HG02943 (cell line): ENCODE measurements around the gene DHX35.

ENCODE experiments used
- ATAC-seq: cut with Tn5 transposase; IDR thresholded peaks from one replicate; pipeline ENCODE4 v1.9.1; 2021; ENCODE audit warnings: mild to moderate bottlenecking, low read depth, moderate library complexity; ENCODE audit not compliant: unreplicated experiment

The DHX35 gene

DNA sequence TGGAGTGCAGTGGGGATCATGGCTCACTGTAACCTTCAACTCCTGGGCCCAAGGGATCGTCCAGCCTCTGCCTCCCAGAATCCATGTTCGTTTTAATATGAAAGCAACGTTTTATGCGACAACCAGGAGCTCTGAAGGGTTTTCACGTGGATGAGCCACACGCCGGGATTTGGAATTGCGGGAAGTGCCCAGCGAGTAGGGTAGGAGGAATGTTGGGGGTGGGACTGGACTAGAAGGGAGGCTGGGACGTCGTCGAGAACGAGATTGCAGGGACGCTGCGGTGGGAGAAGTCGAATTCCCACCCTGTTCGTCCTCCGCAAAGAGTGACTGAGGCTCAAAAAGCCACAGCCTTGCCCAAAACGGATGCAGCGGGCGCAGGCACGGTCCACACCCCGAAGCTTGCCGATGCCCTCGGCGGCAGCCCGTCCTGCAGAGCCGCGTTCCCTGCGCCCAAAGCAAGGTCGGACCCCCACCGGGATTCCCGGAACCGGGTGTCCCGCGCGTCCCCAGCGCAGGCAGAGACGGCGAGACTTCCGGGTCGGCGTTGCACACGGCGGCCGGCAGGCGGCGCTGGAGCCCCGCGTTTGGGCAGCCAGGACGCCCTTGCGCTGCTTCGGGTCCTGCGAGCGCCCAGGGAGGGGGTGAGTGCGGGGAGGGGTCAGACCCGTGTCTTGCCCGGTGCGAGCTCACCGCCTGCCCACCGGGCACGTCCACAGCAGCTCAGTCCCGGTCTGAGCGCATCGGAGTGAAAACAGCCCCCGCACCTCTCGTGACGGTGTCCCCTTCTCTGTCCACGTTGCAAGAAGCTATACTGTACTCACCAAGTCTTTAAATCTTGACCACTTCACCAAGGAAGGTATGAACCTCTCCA is 87.8 kb downstream of the DHX35 start:
- no peak for ATAC-seq

GRCh38 chr20:39050555-39050902 is 88.4 kb downstream of the DHX35 start:
- ATAC-seq = no peak

DNA sequence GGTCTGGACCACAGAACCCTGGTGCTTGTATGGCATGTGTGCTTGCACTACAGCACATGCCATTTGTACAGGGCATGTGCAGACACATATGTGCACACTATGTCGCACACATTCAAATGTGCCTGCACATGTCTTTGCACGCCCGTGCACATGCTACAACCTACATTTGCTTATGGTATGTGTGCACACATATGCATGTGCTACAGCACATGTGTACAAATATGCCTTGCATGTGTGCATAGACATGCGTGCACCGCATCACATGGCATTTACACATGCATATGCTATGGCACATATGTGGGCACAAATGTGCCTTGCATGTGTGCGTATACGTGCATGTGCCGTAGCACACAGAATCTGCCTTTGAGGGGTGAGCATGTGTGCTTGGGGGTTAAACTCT is 90.5 kb downstream of the DHX35 start:
- ATAC-seq = no peak

DNA sequence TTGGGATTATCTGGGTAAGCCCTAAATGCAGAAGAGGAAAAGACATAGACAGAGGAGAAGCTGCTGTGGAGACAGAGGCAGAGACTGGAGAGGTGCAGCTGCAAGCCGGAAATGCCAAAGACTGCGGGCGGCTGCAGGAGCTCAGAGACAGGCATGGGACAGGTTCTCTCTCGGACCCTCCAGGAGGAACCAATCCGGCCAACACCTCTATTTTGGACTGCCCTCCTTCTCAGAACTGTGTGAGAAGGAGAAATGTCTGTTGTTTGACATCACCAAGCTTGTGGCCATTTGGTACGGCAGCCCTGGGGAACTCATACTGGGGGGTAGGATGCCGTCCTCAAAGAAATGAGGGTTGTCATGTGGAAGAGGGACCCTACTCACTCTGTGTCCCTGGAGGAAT is 95.0 kb downstream of the DHX35 start:
- ATAC-seq = no peak

DNA sequence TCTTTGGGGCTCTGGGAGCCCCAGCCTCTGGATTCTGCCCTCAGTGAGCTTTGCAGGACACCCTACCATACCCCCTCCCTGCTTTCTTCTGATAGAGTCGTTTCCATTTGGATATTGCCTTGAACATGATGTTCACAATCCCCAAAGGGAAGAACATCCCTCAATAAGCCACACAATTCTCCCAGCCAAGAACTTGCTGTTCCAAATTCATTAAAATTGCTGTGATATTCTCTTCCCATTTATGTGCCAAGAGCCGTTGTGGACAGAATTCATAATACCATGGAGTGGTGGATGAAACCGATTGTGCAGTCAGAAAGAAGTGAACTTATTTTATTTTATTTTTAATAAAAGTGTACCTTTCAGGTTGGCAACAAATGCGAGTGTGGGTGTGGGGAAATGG is 95.8 kb downstream of the DHX35 start:
- no peak for ATAC-seq

- no peak for ATAC-seq
These were observed 96.9 kb downstream of the DHX35 start for GRCh38 chr20:39059036-39059435.

DNA sequence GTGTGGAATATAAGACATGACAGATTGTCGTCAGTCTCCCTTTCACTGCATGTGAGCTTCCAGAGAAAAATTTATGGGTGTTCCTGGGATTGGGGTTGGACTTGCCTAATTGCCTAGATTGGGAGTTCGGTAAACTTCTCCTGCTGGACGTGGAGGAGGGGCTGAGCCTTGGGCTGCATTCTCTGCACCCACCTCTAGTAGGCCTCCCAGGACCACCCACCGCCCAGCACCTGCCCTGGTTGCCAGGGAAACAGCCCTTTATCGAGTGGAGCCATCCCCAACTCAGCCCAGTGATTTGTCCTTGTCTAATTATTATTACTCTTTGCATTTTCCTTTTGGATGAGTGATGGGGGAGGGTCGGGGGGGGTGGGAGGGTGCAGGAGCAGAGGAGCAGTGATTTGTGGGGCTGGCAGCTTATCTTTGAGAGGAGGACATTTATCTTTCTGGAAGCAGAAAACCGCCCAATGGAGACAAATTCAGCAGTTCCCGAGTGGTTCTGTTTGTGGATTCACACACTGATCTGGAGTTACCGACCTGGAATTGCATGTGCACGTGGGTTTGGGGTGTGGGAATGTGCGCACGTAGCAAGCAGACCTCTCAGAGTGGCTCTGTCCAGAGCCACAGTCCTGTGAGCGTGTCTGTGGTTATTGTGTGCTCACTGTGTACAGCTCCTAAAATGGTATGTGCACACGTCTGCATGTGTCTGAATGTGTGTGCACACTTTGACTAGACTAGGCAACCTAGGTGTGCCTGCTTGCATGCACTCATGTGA is 104.5 kb downstream of the DHX35 start:
- ATAC-seq = no peak

- ATAC-seq = no peak
These were observed 105.5 kb downstream of the DHX35 start for GRCh38 chr20:39067526-39068216.

GRCh38 chr20:39069976-39070375 is 107.8 kb downstream of the DHX35 start:
- no peak for ATAC-seq

DNA sequence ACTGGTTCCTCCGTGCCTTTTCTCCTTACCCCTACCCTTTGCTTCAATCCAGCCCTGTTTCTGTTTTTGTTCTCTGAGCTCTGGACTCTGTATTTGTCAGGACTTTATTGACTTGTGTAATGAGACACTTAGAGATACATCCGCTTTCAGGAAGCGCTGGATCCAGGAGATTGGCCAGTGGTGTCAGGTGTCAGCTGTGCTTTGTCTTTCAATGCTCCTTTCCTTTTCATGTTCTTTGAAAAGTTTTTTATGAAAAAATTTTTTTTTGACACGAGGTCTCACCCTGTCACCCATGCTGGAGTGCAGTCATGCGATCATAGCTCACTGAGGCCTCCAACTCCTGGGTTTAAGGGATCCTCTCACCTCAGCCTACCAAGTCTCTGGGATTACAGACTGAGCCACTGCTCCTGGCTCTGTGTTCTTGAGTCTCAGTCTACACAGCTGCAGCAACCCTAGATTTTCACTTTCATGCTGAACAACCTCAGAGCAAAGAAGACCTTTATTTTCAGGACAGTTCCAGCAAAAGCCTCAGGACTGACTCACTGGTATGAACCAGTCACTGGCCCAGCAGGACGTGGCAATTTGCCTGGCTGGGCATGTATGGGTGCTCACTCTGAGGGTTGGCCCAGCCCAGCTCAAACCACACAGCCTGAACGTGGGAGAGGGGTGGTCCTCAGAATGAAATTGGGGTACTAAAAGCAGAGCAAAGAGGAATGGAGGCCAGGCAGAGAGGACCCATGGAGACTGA is 108.5 kb downstream of the DHX35 start:
- ATAC-seq = no peak

GRCh38 chr20:39072132-39072531 is 110.0 kb downstream of the DHX35 start:
- no peak for ATAC-seq

- ATAC-seq = no peak
These were observed 110.5 kb downstream of the DHX35 start for GRCh38 chr20:39072653-39073052.

DNA sequence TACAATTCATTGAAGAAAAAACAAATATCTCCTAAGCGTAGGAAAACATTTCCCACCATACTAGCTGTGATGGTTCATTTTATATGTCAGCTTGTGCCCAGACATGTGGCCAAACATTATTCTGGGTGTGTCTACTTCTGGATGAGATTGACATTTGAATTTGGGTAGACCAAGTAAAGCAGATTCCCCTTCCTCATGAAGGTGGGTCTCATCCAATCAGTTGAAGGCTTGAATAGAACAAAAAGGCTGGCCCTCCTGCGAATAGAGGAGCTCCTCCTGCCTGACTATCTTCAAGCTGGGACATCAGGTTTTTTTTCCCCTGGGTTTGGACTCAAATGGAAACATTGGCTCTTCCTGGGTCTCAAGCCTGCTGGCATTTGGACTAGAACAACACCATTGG is 113.6 kb downstream of the DHX35 start:
- no peak for ATAC-seq

GRCh38 chr20:39076958-39077357 is 114.8 kb downstream of the DHX35 start:
- no peak for ATAC-seq

DNA sequence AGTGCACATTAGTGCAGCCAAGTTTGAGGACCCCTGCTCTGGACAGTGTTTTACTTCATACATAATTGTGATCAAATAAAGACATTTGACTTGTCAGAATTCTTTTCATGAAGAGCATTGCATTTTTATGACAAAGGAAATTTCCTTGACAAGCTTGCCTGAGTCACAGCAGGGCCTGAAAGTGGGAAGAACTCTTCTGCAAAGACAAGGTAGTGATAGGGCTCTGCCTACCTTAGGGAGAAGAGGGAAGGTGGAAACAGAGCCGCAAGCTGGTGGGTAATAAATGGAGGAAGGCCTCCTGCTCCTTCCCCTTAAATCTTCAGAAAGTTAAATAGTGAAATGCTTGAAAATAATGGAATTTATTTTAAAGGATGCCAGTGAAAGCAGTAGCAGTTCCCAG is 118.2 kb downstream of the DHX35 start:
- no peak for ATAC-seq

GRCh38 chr20:39081255-39081654 is 119.1 kb downstream of the DHX35 start:
- no peak for ATAC-seq

- ATAC-seq = no peak
These were observed 120.7 kb downstream of the DHX35 start for GRCh38 chr20:39082622-39083398.

DNA sequence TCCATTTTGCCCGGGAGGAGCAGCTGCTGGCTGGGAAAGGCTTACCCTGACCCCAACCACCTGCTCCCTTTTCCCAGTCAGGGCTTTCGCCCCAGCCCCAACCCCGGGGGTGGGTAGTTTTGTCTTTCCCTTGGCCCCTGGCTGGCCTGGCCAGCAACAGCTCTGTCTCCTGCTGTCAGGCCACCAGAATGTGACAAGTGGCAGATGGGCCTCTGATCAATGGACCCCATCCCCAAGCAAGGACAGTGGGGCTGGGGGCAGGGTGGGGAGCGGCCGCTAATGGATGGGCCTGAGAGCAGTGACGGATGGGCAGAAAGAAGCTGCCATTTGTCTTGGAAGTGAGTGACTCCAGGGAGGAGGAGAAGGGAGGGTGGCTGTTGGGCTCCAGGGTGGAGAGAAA is 121.6 kb downstream of the DHX35 start:
- ATAC-seq = no peak

- no peak for ATAC-seq
These were observed 126.9 kb downstream of the DHX35 start for GRCh38 chr20:39089029-39089428.
